Stimulated activated CD4-positive, alpha-beta T cell treated with anti-CD3 and anti-CD28 coated beads, Interleukin-2, amount 100 ng/mL, for 4 hours (primary cell): ENCODE results near the gene DNAH17.

Source experiments
- DNase-seq: peaks from one replicate; pipeline ENCODE4 v3.0.0-alpha.2; 2020; ENCODE audit warnings: low read depth

The DNAH17 gene

DNA sequence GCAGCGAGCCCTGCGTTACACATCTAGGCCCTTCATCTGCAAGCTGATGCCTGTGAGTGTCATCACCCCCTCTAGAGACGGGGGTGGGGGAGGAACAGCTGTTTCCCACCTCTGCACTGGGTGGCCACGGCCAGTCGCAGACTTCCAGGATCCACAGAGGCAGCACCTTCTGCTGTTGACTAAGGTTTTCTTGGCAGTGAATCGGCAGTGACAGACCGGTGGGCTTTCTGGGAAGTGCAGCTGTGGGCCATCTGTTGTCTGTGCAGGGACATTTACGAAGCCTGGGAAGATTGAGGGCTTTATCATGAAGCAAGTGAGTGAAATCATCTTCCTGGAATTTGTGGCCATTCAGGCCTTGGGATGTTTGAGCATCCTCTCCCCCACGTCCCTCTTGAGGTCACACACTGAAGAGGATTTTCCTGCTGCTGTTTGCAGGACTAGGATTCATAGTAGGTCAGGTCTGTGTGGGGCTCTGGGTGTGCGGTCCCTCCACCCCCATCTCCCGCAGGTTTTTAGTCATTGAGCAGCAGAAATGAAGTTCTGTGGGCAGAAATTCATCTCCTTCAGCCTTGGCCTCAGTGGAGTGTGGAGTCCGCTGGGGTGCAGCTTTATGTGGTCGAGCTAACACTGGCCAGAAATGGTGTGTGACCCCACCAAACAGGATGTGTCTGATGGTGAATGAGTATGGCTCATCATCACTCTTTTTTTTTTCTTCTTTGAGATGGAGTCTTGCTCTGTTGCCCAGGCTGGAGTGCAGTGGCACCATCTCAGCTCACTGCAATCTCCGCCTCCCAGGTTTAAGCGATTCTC, 186.8 kb downstream of the DNAH17 start:
- DNase-seq, result no peak

- DNase-seq, result no peak
These were observed 188.9 kb downstream of the DNAH17 start for GRCh38 chr17:78387977-78388941.

GRCh38 chr17:78384479-78385175, 192.6 kb downstream of the DNAH17 start:
- DNase-seq, result no peak

DNA sequence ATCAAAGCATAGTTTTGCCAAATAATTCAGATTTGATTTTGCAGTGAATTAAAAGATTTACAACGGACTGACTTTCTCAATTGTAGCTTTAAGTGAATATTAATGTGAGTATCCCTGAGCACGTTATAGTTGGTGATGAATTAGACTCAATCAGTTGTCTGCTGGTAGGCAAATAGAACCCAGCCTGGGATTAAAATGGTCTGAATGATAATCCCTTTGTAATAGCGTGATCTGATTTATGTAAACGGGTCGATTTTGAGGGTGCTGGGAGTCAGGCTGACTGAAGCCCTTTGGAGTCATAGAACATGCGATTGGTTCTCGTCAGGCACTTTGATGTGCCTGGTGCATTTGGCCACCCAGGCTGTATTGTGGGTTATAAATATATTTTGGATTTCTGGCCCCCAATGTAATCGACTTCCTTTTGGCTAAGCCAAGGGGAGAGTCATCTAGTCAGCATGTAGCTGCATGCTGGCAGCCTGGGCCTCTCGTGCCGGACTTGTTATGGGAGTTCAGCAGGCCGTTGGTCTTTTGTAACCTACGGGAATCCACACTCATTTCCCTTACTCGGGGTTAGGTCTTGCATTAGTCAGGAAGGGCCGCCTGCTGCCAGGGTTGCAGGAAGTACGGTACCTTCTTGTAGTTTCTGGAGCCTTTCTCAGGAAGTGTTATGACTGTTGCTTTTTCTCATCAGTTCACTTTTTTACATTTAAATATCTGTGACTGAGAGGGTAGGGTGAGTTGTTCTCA, 193.3 kb downstream of the DNAH17 start:
- DNase-seq, result peak; percentile 42

DNA sequence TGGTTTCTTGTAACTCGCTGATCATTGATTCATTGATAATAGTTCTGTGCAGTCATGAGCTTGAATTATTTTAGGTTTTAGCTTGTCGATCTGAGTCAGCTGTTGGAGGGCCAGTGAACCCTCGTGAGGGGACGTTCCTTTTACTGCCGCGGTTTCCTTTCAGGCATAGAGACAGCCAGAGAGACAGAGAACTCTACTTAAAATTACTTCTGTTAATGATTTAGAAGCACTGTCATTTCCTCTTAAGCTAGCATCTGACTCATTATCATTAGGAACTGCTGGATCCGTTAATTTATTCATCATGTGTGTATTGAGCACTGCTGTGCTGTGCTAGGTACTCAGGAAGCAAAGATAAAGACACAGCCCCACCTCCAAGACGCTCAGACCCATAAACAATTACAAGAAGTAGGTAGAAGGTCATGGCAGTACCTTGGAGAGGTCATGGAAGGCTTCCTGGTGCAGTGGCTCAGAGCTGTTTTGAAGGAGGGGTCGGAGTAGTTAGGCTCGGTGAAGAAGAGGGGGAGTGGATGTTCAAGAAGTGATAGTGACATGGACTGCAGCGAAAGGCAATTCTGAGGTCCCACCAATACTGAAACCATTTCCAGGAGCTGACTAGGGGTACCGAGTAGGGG, 195.5 kb downstream of the DNAH17 start:
- DNase-seq, result peak; percentile 56

- no peak for DNase-seq
These were observed 196.8 kb downstream of the DNAH17 start for GRCh38 chr17:78380370-78380769.

- DNase-seq, result no peak
These were observed 198.1 kb downstream of the DNAH17 start for GRCh38 chr17:78379131-78379491.

DNA sequence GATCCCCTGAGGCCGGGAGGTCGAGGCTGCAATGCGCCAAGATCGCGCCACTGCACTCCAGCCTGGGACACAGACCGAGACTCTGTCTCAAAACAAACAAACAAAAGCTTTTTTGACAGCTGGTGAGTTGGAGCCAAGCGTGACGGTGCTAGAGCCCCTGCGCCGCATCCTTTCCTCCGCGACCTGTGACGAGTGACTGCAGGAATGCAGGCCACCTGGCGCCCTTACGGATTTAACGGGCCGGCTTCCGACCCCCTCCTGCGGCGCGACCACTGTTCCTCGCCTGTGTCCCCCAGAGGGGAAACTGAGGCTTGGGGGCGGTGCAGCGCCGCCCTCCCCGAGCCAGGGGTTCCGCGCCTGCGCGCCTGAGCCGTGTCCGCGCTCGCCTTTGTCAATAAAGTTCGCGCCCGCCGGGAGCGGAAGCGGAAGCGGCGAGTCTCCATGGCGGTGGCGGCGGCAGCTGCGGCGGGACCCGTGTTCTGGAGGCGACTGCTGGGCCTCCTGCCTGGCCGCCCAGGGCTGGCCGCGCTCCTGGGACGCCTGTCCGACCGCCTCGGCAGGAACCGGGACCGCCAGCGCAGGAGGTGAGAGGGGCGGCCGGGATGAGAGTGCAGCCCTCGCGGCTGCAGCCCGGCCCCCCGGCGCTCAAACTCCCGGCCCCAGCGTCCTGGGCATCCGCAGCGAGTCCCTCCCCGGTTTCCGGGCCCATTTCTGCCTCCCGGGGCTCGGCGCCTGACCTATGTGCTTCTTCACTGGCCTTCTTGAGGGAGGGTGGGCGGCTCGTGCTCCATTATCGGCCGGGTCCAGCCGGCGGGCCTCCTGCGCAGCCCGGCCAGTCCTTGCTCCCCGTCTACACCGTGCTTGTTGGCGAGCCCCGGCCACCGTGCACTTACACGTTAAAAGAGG, 198.7 kb downstream of the DNAH17 start, which contains the start of gene PGS1:
PGS1 (plus strand) TSS at position 425 of the 906 bp plus-strand sequence; CDS start at position 442, 17 bp downstream.
- DNase-seq, result peak; percentile 74

DNA sequence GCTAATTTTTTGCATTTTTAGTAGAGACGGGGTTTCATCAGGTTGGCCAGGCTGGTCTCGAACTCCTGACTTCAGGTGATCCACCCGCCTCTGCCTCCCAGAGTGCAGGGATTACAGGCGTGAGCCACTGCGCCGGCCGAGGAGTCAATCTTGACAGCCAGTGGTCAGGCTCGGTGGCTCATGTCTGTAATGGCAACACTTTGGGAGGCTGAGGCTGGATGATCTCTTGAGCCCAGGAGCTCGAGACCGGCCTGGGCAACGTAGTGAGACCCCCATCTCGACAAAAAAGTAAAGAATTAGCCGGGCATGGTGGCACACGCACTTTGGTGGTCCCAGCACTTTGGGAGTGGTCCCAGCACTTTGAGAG, 199.4 kb downstream of the DNAH17 start:
- DNase-seq, result no peak

DNA sequence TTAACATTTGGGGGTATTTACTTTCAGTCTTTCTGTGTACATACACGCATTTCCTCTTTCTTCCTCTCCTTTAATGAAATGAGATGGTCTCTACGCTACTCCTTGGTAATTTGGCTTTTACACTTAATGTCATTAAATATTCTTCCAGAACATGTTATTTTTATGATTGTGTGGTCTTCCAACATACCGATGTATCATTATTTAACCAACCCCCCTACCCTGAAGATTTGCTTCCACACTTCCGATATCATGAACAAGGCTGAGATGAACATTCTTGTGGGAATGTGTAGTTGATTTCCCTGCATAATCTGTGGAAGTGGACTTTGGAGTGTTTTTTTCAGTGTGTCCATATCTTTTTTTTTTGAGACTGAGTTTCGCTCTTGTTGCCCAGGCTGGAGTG, 201.0 kb downstream of the DNAH17 start:
- DNase-seq, result no peak

- no peak for DNase-seq
These were observed 201.6 kb downstream of the DNAH17 start for GRCh38 chr17:78375401-78376151.

- DNase-seq, result no peak
These were observed 202.4 kb downstream of the DNAH17 start for GRCh38 chr17:78374631-78375274.

DNA sequence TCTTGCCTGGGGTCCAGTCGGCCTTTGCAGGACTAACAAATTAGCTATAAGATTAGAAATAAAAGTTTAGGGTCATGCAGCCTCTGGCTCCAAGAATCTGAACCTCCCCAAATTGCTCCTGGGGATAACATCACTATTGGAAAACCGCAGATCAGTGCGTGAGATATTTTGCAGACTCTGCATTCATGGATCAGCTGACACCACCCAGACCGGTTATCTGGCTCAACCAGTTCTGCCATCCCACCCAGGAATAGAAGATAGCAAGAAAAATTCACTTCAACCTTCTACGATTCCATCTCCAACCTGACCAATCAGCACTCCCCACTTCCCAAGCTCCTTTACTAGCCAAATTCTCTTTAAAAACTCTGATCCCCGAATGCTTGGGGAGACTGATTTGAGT, 203.0 kb downstream of the DNAH17 start:
- no peak for DNase-seq
